Urothelium cell line (cell line): ENCODE data around the gene ACSM3.
"Not testable (repeated sequence)": the region's sequence is repeated elsewhere in the genome, so short reads cannot be mapped to it uniquely, and the experiment has no call there.

Experiments
- DNase-seq: peaks from one replicate; pipeline ENCODE4 v3.0.0; 2011; ENCODE audit warnings: low spot score, mixed read lengths
- FAIRE-seq: peaks from 2 replicates; lab custom pipeline; 2011; peaks lifted over from hg19 to GRCh38; lab: Jason Lieb, UNC

Gene ACSM3, protein sequence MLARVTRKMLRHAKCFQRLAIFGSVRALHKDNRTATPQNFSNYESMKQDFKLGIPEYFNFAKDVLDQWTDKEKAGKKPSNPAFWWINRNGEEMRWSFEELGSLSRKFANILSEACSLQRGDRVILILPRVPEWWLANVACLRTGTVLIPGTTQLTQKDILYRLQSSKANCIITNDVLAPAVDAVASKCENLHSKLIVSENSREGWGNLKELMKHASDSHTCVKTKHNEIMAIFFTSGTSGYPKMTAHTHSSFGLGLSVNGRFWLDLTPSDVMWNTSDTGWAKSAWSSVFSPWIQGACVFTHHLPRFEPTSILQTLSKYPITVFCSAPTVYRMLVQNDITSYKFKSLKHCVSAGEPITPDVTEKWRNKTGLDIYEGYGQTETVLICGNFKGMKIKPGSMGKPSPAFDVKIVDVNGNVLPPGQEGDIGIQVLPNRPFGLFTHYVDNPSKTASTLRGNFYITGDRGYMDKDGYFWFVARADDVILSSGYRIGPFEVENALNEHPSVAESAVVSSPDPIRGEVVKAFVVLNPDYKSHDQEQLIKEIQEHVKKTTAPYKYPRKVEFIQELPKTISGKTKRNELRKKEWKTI

GRCh38 chr16:20763461-20764232 is at the start of gene ACSM3:
TSS of gene ACSM3 (plus strand) at chr16:20764014. CDS start at chr16:20770035, 6,021 bp downstream.
- FAIRE-seq (no peak), DNase-seq (peak; percentile 64)

- DNase-seq, FAIRE-seq: not testable (repeated sequence)
Measured at GRCh38 chr16:20717718-20718117, 46.1 kb upstream of the ACSM3 start.

DNA sequence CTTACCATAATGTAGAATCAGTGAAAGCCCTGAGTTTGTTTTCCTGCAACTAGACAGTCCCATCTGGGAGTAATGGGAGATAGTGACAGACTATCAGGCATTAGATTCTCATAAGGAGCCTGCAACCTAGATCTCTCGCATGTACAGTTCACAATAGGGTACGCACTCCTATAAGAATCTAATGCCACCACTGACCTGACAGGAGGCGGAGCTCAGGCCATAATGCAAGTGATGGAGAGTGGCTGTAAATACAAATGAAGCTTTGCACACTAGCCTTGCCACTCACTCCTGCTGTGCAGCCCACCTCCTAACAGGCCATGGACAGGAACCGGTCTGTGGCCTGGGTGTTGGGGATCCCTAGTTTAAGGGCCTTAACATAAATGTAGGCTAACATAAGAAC is 43.6 kb upstream of the ACSM3 start:
- no peak for DNase-seq
- FAIRE-seq: no peak

DNA sequence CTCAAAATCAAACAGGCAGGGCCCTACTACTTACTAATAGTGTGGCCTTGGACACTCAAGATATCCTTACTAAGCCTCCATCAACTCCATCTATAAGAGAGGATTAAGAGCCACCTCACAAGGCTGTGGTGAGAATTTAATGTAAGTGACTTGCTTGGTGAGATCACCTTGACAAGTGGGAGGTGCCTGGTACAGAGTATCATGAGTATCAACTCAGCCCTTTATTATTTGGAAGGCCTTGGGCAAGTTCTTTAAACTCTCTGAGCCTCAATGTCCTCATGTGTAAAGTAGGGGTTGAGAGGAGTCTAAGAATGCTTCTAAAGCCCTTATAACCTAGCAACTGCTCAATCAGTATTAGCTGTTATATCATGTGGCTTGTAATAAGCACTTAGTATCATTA is 37.2 kb upstream of the ACSM3 start:
- FAIRE-seq: no peak
- DNase-seq: no peak

- FAIRE-seq (no peak), DNase-seq (no peak)
Measured at GRCh38 chr16:20727181-20727580, 36.6 kb upstream of the ACSM3 start.

DNA sequence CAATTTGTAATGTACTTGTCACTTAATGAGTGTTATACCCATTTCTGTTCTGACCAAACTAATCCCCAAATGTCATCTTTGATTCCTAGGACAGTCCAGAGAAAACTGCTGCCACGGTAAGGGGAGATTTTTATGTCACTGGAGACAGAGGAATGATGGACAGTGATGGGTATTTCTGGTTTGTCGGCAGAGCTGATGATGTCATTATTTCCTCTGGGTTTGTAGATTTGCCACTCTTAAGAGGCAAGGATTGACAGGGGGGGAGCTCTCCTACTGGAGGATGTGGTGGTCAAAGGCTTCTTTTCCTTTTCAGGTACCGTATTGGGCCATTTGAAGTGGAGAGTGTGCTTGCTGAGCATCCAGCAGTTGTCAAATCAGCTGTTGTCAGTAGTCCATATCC is 34.7 kb upstream of the ACSM3 start:
- no peak for FAIRE-seq
- no peak for DNase-seq

- no peak for DNase-seq
- no peak for FAIRE-seq
Measured at GRCh38 chr16:20734056-20734455, 29.8 kb upstream of the ACSM3 start.

DNA sequence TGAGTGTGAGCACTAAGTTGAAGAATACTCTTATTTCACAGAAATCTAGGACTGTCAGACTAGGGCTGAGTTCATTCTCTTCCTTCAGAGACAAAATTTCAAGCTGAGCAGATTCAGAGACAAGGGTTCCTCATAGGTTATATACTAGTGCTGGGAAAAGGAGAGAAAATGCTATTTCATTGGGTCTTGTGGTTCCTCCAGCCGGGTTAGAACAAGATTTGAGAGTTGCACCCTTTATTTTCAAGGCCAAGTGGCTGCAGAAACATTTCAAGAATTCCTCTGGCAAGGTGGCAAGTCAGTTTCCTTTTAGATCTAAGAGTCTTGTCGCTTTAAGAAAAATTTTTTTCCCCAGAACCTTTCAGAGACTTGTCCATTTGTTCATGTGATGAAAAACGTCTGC is 29.0 kb upstream of the ACSM3 start:
- DNase-seq (no peak), FAIRE-seq (no peak)

DNA sequence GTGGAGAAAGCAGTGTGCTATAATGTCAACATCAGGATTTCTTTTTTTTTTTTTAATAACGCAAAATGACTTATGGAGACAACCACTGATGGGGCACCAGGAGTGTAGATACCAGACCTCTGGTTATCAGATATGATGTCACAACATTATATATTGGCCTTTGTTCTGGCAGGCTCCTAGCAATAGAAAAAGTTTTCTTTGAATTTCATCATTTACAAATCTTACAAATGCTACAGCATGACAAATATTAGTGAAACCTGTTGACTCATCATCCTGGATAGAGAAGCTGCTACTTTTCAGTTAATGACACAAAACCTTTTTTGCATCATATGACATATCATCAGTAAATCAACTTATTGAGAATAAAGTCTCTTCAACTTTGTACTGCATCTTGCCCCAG is 28.3 kb upstream of the ACSM3 start:
- no peak for DNase-seq
- no peak for FAIRE-seq

DNA sequence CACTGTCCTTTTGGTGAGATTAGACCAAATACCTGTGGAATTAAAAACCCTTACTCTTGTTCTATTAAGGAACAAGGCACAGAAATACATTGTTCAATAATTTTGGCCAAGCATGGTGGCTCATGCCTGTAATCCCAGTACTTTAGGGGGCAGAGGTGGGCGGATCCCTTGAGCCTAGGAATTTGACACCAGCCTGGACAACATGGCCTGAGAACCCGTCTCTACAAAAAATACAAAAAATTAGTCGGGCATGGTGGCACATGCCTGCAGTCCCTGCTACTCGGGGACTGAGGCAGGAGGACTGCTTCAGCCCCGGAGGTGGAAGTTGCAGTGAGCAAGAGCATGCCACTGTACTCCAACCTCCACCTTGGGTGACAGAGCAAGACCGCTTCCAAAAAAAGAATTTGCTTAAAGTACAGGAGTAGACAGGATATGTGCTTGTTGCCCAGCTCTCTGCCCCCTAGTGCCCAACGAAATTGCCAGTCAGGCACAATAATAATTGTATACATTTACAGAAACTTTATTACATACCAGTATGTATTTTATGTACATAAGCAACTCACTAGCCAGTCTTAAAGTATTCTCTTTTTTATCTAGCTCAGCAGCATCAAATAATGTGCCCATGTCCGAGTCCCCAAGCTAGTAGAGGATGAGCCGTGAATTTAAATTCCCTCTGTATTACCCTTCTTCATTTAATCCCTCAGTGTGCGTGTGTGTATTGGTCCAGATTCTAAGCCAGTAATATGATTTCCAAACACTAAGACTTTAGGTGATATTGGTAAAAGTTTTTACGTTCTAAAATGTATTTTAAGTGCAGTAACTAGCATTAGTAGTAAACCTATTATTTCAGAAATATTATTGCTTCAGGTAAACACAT is 23.6 kb upstream of the ACSM3 start:
- DNase-seq (peak; percentile 4), FAIRE-seq (no peak)

GRCh38 chr16:20740901-20741521 is 22.8 kb upstream of the ACSM3 start:
- peak; percentile 89 for DNase-seq

GRCh38 chr16:20741554-20742285 is 22.1 kb upstream of the ACSM3 start, which contains the start of gene THUMPD1:
TSS of gene THUMPD1 (minus strand) at chr16:20741818. CDS start at chr16:20741739, 79 bp downstream.
- peak; percentile 95 for DNase-seq
- FAIRE-seq: no peak

More at GRCh38 chr16:20740901-20741521, 22.8 kb upstream of the ACSM3 start:
- no peak for FAIRE-seq

GRCh38 chr16:20743591-20743990 is 20.2 kb upstream of the ACSM3 start:
- DNase-seq (no peak), FAIRE-seq (no peak)

DNA sequence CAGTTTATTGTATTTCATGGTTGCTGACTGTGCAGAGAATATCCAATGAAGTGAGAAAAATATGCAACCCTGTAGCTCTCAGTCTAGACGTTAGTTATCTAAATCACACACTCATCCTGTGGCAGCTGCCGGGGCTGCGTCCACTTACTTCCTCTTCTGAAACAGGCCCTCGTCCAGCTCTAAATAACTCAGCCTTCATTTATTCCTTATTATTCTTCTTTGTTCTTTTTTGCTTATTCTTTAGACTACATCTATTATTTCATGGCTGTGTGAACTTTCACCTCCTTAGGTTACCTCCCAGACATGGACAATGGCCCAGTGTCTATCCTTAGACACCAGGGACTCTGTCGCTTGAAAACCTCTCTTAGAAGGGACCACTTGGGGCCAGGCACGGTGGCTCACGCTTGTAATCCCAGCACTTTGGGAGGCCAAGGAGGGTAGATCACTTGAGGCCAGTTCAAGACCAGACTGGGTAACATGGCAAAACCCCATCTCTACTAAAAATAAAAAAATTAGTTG is 18.8 kb upstream of the ACSM3 start:
- no peak for FAIRE-seq

DNA sequence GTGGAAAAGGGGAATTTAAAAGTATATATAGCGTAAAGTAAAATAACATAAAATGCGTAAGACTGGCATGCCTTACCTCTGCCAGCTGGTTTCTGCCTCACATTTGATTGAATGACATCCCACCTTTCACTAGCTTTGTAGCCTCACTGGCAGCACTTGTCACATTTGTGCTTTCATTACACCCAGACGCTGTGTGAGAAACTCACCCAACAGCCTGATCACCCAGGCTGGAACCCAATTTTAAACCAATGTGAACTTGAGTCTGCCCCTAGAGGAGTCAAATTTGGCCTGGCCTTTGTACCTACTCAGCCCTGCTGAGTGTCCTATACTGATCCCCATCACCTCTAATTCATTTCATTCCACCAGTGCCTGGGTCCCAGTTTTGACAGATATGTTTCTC is 17.4 kb upstream of the ACSM3 start:
- FAIRE-seq (no peak), DNase-seq (no peak)

More for the DNA sequence above, 18.8 kb upstream of the ACSM3 start:
- DNase-seq: no peak

DNA sequence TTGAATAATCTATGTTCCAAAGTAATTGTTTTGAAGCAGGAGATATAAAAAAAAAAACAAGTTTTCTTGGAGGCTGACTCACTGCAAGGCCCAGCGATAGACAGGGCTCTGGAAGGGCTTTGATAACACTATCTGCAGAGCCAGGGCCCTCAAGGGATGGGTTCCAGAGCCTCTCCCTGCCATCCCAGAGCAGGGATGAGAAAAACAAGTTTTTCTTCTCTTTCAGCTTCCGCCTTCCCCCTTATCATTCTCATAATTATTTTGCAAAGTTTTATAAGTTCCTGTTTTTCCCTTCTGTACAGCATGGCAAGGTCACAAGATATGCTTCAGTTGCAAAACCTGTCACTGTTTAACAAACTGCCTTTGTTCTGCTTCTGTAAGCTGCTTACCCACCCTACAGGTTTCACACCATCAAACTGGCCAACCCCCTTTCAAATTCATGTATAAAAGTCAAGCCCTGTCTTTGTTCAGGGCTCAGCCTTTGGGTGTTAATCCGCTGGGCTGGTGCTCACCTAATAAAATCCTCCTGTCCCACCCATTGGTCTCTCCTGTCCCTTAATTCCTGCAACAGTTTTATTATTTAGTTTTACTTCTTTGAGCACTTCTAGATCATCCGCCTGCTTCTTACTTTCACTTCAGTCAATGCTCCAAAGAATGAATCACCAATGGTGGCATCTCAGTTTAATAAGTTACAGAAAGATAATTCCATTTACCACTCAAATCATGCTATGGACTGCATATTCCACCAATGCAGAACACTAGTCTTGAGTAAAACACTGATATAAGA is 16.6 kb upstream of the ACSM3 start:
- DNase-seq: no peak
- FAIRE-seq: no peak

- FAIRE-seq (no peak), DNase-seq (no peak)
Measured at GRCh38 chr16:20749474-20749873, 14.3 kb upstream of the ACSM3 start.

DNA sequence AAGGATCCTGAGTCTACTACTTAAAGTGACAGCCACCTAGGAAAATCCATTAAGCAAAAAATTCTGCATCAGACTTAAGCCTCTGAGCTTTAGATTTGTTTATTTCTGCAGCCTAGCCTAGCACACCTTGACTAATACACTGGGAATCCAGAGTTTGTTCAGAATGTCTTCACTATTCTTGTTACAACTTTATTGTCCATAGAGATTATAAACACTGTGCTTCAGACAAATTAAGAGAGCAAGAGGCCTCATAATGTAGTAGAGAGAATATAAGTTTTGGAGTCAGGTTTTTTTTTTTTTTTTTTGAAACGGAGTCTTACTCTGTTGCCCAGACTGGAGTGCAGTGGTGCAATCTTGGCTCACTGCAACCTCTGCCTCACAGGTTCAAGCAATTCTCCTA is 13.3 kb upstream of the ACSM3 start:
- DNase-seq (no peak), FAIRE-seq (no peak)
